Measurements from ENCODE around the gene CLCN6. TPM values are rescaled to one million over a fixed set of nuclear protein-coding genes. Genes with fewer than 3 reads are reported as not detected.

The CLCN6 gene
- total RNA-seq, 1 donor from 2014 or later: 33.7 TPM

DNA sequence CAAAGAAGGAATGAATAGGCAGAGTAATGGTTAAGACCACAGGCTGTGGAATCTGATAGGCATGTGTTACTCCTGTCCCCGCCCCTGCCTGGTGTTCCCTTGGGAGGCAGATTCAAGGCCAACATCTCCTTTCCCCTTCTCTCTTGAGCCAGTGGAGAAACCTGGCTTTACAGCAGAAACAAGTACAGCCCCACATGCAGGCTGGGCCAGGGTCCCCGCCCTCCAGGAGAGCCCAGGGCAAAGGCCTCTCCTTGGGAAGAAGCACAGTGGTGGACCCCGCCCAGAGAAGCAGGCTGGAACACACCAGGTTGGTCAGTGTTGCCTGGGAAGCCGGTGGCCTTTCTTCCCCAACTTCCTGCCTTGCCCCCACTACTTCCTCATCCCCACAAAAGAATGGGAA is 37.2 kb upstream of the CLCN6 start:
- ATAC-seq (no peak), DNase-seq (no peak)
- TF ChIP-seq, protein P1, sequence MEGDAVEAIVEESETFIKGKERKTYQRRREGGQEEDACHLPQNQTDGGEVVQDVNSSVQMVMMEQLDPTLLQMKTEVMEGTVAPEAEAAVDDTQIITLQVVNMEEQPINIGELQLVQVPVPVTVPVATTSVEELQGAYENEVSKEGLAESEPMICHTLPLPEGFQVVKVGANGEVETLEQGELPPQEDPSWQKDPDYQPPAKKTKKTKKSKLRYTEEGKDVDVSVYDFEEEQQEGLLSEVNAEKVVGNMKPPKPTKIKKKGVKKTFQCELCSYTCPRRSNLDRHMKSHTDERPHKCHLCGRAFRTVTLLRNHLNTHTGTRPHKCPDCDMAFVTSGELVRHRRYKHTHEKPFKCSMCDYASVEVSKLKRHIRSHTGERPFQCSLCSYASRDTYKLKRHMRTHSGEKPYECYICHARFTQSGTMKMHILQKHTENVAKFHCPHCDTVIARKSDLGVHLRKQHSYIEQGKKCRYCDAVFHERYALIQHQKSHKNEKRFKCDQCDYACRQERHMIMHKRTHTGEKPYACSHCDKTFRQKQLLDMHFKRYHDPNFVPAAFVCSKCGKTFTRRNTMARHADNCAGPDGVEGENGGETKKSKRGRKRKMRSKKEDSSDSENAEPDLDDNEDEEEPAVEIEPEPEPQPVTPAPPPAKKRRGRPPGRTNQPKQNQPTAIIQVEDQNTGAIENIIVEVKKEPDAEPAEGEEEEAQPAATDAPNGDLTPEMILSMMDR (IDR thresholded peaks at IDR 0.05): no peak
- intact Hi-C loops (cut with DNase I): no loop called here
- H3K27ac ChIP-seq: no peak overlapping the region
- no peak overlapping the region for H3K4me3 ChIP-seq
- no peaks in the 10 kb centered on the region for H3K27me3 ChIP-seq
- no peaks in the 10 kb centered on the region for H3K36me3 ChIP-seq
- H3K9me3 ChIP-seq: no peaks in the 10 kb centered on the region
- H3K4me1 ChIP-seq: no peaks in the 10 kb centered on the region

DNA sequence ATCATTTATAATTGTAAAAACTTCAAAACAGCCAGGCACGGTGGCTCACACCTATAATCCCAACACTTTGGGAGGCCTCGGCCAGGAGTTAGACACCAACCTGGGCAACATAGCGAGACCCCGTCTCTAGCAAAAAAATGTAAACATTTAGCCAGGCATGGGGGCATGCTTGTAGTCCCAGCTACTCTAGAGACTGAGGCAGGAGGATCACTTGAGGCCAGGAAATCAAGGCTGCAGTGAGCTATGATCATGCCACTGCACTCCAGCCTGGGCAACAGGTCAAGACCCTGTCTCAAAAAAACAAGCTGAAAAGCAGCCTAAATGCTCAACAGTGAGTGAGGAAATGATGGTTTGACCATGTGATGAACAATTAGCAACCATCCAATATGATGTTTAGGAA is 36.7 kb upstream of the CLCN6 start:
- ATAC-seq (no peak), DNase-seq (no peak)
- TF ChIP-seq, protein P1 (IDR thresholded peaks at IDR 0.05): no peak
- Histone ChIP-seq H3K36me3 (no peaks in the 10 kb centered on the region), H3K4me1 (no peaks in the 10 kb centered on the region), H3K4me3 (no peak overlapping the region), H3K27ac (no peak overlapping the region), H3K9me3 (no peaks in the 10 kb centered on the region), H3K27me3 (no peaks in the 10 kb centered on the region)
- intact Hi-C loops (cut with DNase I): no loop called here

DNA sequence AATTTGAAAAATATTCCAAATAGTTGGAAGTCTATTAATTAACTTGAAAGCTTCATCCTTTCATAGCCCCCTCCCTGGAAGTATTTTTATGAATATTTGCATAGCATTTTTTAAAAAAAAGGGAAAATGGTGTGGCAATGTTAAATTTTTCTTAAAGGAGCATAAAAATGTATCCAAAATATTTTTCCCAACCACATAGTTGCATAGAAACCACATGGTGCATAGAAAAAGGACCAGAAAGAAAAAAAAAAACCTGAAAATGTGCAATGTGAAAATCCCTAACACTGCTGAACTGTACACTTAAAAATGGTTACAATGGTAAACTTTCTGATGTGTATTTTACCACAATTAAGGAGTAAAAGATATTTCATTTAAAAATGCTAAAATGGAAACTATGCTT is 36.0 kb upstream of the CLCN6 start:
- DNase-seq (no peak), ATAC-seq (no peak)
- TF ChIP-seq, protein P1 (IDR thresholded peaks at IDR 0.05): no peak
- Histone ChIP-seq H3K9me3 (no peaks in the 10 kb centered on the region), H3K4me3 (no peak overlapping the region), H3K4me1 (no peaks in the 10 kb centered on the region), H3K27ac (no peak overlapping the region), H3K27me3 (no peaks in the 10 kb centered on the region), H3K36me3 (no peaks in the 10 kb centered on the region)
- intact Hi-C loops (cut with DNase I): no loop called here

DNA sequence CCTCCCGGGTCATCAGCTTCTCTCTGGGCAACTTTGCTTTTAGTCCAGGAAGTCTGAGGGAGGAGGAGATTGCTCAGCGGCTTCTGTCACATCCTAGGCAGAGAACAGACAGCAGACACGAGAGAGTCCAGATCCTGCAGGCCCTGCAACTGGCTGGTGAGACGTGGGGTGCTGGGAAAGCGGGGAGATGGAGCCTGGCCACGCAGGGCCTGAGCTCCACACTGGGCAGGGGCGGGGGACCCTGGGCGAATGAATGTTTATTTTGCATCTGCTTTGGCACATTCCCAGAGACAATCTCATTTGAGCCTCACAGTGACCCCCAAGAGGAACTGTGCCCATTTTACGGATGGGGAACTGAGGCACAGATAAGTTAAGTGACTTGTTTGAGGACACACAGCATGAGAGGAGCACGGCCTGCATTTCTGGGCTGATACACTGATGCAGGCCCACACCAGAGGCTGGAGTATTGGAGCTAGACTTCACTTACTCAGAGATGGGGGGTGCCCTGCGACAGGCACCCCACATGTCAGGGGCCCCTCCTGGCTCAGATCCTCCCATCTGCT is 34.4 kb upstream of the CLCN6 start:
- TF ChIP-seq, protein P1 (IDR thresholded peaks at IDR 0.05): no peak
- H3K4me3 ChIP-seq: no peak overlapping the region
- H3K27me3 ChIP-seq: no peaks in the 10 kb centered on the region
- no peaks in the 10 kb centered on the region for H3K36me3 ChIP-seq
- ATAC-seq (no peak), DNase-seq (no peak)
- no peak overlapping the region for H3K27ac ChIP-seq
- intact Hi-C loops (cut with DNase I): no loop called here
- no peaks in the 10 kb centered on the region for H3K4me1 ChIP-seq
- H3K9me3 ChIP-seq: no peaks in the 10 kb centered on the region

DNA sequence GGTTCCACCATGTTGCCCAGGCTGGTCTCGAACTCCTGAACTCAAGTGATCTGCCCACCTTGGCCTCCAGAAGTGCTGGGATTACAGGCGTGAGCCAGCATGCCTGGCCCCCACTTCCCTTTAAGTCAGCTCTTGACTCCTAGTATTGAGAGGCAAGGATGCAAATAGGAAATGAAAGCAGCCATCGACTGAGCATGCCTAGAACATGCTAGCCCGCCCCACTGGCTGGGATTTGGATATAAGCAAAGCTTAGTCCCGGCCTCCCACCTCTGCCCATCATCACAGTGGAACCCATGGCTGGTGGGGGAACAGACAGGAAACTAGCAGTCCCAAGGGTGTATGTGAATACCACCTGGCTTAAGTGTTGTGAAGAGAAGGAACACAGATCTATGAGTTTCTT is 33.5 kb upstream of the CLCN6 start:
- H3K9me3 ChIP-seq: no peaks in the 10 kb centered on the region
- no peaks in the 10 kb centered on the region for H3K4me1 ChIP-seq
- DNase-seq (no peak), ATAC-seq (peak; percentile 27)
- no peaks in the 10 kb centered on the region for H3K27me3 ChIP-seq
- intact Hi-C loops (cut with DNase I): no loop called here
- H3K36me3 ChIP-seq: no peaks in the 10 kb centered on the region
- H3K27ac ChIP-seq: no peak overlapping the region
- TF ChIP-seq, protein P1 (IDR thresholded peaks at IDR 0.05): no peak
- H3K4me3 ChIP-seq: no peak overlapping the region

DNA sequence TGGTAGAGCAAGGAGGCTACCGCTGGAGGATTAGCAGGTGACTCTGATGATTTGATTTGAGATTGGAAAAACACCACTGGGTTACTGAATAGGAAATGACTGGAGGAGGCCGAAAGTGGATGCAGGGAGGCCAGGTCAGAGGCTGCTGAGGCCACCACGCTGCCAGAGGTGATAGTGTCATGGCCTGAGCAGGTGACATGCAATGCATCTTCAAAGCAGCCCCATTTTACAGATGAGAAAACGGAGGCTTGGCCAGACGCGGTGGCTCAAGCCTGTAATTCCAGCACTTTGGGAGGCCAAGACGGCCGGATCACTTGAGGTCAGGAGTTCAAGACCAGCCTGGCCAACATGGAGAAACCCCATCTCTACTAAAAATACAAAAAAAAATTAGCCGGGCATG is 31.2 kb upstream of the CLCN6 start:
- Histone ChIP-seq H3K27me3 (no peaks in the 10 kb centered on the region), H3K36me3 (no peaks in the 10 kb centered on the region), H3K27ac (no peak overlapping the region), H3K4me1 (no peaks in the 10 kb centered on the region), H3K9me3 (no peaks in the 10 kb centered on the region), H3K4me3 (no peak overlapping the region)
- DNase-seq (no peak), ATAC-seq (no peak)
- TF ChIP-seq, protein P1 (IDR thresholded peaks at IDR 0.05): no peak
- intact Hi-C loops (cut with DNase I): no loop called here
